H1 (cell line): ENCODE measurements around the gene LMX1A. TPM values are rescaled to one million over a fixed set of nuclear protein-coding genes. Genes with fewer than 3 reads are reported as not detected.

Experiments
- CBX5 ChIP-seq: fragments of 300-800, 300-1000 bp; sonication (generic); IDR thresholded peaks from 2 replicates; pipeline ENCODE4 v1.7.1; 2016; ENCODE audit warnings: antibody characterized with exemption, low read length, low read depth
- CTBP2 ChIP-seq: IDR thresholded peaks from 2 replicates; pipeline ENCODE4 v1.7.0; 2011; ENCODE audit warnings: borderline replicate concordance, mild to moderate bottlenecking, moderate library complexity, mixed read lengths, low read length; ENCODE audit not compliant: insufficient read depth, insufficient read length
- HDAC6 ChIP-seq: IDR thresholded peaks from one replicate; pipeline ENCODE4 v1.7.1; 2012; ENCODE audit warnings: low read depth, mild to moderate bottlenecking, inconsistent platforms, low read length, moderate library complexity
- polyA plus RNA-seq, 7 experiments: library from polyadenylated mRNA; depleted of rRNA in 3 of 7; stranded (reverse) in 5 of 7; unstranded in 2 of 7; fragments of >200 nt in 5 of 7; fragments of 200-250 nt in 2 of 7; gene quantifications; 1 replicate in 5 of 7; 2 replicates in 1 of 7; 4 replicates in 1 of 7; pipeline versions ENCODE4 v1.2.1 to v1.2.3, GENCODE V29; 2011 to 2013; ENCODE audit warnings: missing spikeins in 2 of 7, mixed read lengths in 2 of 7
- total RNA-seq: library from RNA; stranded (reverse); fragmentation: NEBNext Ultra II Directional; extraction: Animal tissue kit (Norgen Biotek cat#: 25700); gene quantifications from 2 replicates; pipeline ENCODE4 v1.2.1, GENCODE V29; 2021

The LMX1A gene
- total and polyA plus RNA-seq, 2 of the 8 experiments (the other 6 are each of a cell fraction or from before 2014, with no cell fraction given), result not detected

DNA sequence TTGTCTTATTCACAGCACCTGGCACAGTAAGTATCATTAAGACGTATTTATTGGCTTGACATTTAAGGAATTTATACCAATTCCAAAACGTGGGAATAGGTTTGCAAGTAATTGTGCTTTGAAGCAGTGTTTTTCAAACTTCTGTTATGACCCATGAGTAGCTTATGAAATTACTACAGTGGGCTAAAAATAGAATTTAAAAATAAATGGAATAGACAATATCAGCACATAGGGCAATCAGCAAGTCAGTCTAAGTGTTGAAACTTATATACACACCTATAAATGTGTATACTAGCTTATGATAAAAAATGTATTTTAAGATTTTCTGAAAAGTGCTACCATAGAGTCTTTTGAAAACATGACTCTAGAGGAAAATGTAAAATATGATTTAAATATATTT is 116.6 kb downstream of the LMX1A start (continued):
- TF ChIP-seq HDAC6 (no peak), CTBP2 (no peak), CBX5 (no peak)
